Measurements from ENCODE around the gene MGLL.
A peak's percentile ranks its signal among the peaks of the same experiment; 100 is the strongest.

Gene MGLL

DNA sequence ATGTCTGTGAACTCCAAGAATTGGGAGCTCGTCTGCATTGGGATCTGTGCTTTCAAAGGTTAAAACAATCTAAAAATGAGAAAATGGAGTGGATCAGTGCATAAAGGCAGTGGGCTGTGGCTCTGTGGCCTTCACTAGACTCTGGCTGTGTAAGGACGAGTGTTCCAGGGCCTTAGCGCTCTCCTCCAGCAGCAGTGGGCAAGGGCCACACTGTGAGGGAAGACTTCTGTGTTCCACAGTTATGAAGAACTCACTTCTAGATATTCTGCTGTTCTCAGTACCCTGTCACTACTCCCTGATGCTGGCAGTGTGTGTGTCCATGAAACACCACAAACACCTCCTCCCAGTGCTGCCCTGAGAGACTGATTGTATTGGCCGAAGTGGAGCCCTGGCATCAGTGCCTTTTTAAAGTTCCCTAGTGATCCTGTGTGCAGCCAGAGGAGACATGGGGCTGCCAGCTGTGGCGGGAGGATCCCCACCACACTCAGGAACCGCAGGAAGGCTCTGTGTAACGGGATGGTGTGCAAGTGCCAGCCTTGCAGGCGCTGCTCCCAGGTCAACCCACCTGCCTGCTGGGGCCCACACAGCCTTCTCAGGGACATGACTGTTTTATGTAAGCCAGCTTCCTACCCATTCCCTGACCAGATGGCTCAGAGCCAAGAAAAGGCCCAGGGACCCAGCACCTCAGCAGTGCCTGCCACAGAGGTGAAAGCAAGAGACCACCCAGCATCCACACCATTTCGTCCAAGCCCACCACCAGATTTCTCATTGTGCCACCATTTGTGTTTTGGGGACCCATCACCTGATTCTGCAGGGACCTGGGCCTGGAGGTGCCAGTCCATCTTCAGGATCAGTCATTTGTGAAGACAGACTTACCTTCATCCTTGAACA lies 109.2 kb downstream of the MGLL start:
- peaks cover 54% of the 10 kb centered on the region for H3K4me1 ChIP-seq (ENCODE audit: control insufficient read depth, insufficient read depth, low read length)
- H3K9ac ChIP-seq (ENCODE audit: low read length in 2 of 2) = no peak overlapping the region
- no peaks in the 10 kb centered on the region for H3K9me3 ChIP-seq (ENCODE audit: control insufficient read depth in 2 of 2, low read length in 2 of 2)

DNA sequence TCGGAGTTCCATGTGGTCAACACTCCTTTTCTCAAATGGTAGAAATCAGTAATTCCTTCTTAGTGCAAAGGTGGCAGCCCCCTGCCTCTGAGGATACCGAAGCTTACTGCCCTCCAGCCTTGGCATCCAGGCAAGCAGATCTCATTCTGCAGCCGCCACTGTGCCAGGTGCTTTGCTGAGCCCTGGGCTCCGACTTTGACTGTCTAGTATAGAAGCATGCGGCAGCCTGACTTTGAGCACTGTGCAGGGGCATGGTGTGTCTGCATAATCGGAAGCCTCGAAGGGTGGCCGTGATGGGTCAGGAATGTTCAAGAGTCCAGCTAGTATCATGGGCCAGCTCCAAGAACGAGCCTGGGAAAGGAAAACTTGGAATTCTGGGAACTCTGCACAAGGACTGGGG lies 109.9 kb downstream of the MGLL start:
- Histone ChIP-seq H3K36me3 (ENCODE audit: control insufficient read depth in 2 of 2, insufficient read depth in 2 of 2, low read length in 2 of 2) (peaks cover 0 to 7% of the 10 kb centered on the region in 2 donors), H3K27me3 (ENCODE audit: control insufficient read depth in 1 of 2, insufficient read depth in 2 of 2, low read length in 2 of 2) (no peaks in the 10 kb centered on the region), H3K9me3 (ENCODE audit: control insufficient read depth in 2 of 2, low read length in 2 of 2) (no peaks in the 10 kb centered on the region), H3K27ac (ENCODE audit: low read length) (no peak overlapping the region), H3K9ac (ENCODE audit: low read length in 2 of 2) (no peak overlapping the region), H3K4me1 (ENCODE audit: control insufficient read depth, insufficient read depth, low read length) (peaks cover 57% of the 10 kb centered on the region), H3K4me3 (ENCODE audit: low read length in 2 of 2) (no peak overlapping the region)

More for the DNA sequence above, 109.2 kb downstream of the MGLL start:
- Histone ChIP-seq H3K4me3 (ENCODE audit: low read length in 2 of 2) (no peak overlapping the region), H3K36me3 (ENCODE audit: control insufficient read depth in 2 of 2, insufficient read depth in 2 of 2, low read length in 2 of 2) (peaks cover 0 to 7% of the 10 kb centered on the region in 2 donors), H3K27ac (ENCODE audit: low read length) (peak overlapping the region; percentile 18), H3K27me3 (ENCODE audit: control insufficient read depth in 1 of 2, insufficient read depth in 2 of 2, low read length in 2 of 2) (no peaks in the 10 kb centered on the region)

DNA sequence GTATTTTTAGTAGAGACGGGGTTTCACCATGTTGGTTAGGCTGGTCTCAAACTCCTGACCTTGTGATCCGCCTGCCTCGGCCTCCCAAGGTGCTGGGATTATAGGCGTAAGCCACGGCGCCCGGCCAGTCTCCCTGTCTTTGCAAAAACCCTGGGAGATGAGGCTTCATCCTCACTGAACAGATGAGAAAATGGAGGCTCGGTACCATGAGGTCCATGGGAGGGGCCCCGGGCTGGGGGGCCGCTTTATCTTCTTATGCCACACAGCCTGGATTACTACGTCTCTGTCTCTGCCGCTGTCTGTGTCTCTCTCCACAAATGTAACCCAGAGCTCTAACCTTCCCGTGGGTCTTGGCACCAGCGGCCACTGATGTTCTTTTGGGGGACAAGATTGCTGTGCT lies 110.4 kb downstream of the MGLL start:
- H3K9ac ChIP-seq (ENCODE audit: low read length in 2 of 2) = no peak overlapping the region
- H3K27ac ChIP-seq (ENCODE audit: low read length) = no peak overlapping the region
- peaks cover 0 to 4% of the 10 kb centered on the region in 2 donors for H3K36me3 ChIP-seq (ENCODE audit: control insufficient read depth in 2 of 2, insufficient read depth in 2 of 2, low read length in 2 of 2)
- H3K4me3 ChIP-seq (ENCODE audit: low read length in 2 of 2) = no peak overlapping the region
- H3K4me1 ChIP-seq (ENCODE audit: control insufficient read depth, insufficient read depth, low read length) = peaks cover 58% of the 10 kb centered on the region
- no peaks in the 10 kb centered on the region for H3K9me3 ChIP-seq (ENCODE audit: control insufficient read depth in 2 of 2, low read length in 2 of 2)
- H3K27me3 ChIP-seq (ENCODE audit: control insufficient read depth in 1 of 2, insufficient read depth in 2 of 2, low read length in 2 of 2) = no peaks in the 10 kb centered on the region

DNA sequence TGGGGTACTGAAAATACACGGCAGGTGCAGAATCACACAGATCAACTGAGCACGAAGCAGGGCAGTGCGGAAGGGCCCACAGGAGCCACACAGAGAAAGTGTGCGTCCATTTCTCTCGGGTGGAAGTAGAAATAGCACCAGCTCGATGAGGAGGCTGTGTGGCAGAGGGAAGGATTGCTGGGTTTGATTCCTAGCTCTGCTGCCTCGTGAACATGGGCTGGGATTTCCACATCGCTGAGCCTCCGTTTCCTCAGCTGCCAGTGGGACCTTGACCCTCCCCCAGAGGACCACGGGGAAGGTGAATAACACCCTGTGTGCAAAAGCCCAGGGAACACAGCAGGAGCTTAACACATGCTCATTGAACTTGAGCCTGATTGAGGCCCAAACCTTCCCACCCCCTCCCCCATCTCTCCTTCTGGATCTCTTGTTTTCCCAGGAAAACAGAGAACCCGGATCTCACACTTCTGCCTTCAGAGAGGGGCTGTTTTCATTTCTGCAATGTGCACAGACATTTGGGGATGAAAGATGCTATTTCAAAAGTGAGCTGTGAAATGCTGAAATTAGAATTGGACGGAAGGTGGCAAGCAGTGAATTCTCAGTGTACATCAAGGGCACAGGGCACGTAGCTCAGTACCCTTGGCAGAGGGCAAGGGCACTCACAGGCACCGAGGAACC lies 111.2 kb downstream of the MGLL start:
- H3K36me3 ChIP-seq (ENCODE audit: control insufficient read depth in 2 of 2, insufficient read depth in 2 of 2, low read length in 2 of 2) = peaks cover 0 to 2% of the 10 kb centered on the region in 2 donors
- H3K9me3 ChIP-seq (ENCODE audit: control insufficient read depth in 2 of 2, low read length in 2 of 2) = no peaks in the 10 kb centered on the region
- peak overlapping the region; percentile 75 for H3K27ac ChIP-seq (ENCODE audit: low read length)
- no peaks in the 10 kb centered on the region for H3K27me3 ChIP-seq (ENCODE audit: control insufficient read depth in 1 of 2, insufficient read depth in 2 of 2, low read length in 2 of 2)
- no peak overlapping the region for H3K9ac ChIP-seq (ENCODE audit: low read length in 2 of 2)
- peaks cover 61% of the 10 kb centered on the region for H3K4me1 ChIP-seq (ENCODE audit: control insufficient read depth, insufficient read depth, low read length)
- peak overlapping the region in 1 of 2 donors; percentile 44 for H3K4me3 ChIP-seq (ENCODE audit: low read length in 2 of 2)

DNA sequence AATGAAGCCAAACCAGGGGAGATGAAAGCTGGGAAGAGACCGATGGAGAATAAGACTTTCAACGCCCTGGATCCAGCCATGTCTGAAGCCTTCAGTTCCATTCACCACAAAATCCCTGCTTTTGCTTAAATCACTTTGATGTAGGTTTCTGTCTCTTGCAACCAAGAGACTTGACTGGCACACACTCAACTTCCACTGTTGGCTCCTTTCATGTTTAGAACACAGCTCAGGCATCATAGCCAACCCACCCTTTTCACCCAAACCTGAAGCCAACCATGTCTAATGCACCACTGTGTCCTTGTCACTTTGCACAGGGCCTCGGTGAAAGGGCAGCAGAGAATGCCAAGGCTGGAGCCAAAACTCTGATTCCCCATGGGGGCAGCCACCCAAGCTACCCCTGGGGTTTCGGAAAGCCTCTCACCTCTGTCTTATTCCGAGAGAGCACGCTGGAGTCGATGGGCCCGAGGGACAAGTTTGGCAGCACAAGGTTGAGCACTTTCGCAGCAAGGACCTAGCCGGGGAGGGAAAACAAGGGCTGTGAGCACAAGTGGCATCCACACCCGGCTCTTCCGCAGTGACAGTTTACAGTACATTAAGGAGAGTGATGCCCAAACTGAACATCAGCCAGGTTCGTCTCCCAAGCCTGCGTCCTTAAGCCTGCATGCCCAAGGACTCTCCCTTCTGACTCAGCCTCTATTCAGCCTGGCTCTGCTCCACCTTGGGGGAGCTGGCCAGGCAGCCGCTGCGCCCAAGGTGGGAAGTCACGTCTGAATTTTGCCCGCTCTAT lies 112.0 kb downstream of the MGLL start:
- Histone ChIP-seq H3K4me1 (ENCODE audit: control insufficient read depth, insufficient read depth, low read length) (peaks cover 64% of the 10 kb centered on the region), H3K9me3 (ENCODE audit: control insufficient read depth in 2 of 2, low read length in 2 of 2) (no peaks in the 10 kb centered on the region), H3K4me3 (ENCODE audit: low read length in 2 of 2) (peak overlapping the region in 1 of 2 donors; percentile 44), H3K9ac (ENCODE audit: low read length in 2 of 2) (no peak overlapping the region), H3K36me3 (ENCODE audit: control insufficient read depth in 2 of 2, insufficient read depth in 2 of 2, low read length in 2 of 2) (peaks cover 2 to 4% of the 10 kb centered on the region in 2 donors), H3K27ac (ENCODE audit: low read length) (peak overlapping the region; percentile 75), H3K27me3 (ENCODE audit: control insufficient read depth in 1 of 2, insufficient read depth in 2 of 2, low read length in 2 of 2) (no peaks in the 10 kb centered on the region)

DNA sequence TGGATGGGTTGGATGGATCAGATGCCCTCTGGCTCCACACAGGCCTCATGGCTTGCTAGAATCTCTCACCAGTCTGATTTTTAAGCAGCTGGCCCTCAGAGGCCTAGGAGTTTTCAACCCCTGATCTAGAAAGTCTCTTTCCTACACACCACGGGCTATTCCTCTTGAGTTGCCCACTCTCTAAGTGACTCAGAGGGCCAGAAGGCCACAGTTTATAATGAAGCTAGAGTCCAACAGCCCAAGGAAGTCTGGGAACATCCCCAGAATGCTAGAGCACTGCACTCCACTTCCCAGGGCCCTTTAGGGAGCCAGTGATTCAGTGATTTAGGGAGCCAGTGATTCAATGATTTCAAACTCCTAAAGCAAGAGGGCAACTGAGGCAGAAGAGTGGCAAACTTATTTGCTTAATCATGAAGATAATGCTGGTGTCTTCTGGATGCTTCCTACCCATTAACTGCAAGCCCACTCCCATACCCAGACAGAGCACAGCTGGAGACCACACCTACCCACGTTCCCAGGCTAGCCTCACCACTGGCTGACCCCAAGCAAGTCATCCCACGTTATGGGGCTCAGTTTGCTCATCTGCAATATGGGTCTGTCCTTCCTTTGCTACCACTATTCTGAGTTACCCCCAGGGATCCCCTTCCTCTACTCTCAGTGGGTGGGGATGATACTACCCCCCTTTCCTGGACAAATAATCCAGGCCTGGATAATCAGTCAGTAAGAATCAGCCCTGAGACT lies 112.8 kb downstream of the MGLL start:
- Histone ChIP-seq H3K4me1 (ENCODE audit: control insufficient read depth, insufficient read depth, low read length) (peaks cover 61% of the 10 kb centered on the region), H3K9me3 (ENCODE audit: control insufficient read depth in 2 of 2, low read length in 2 of 2) (no peaks in the 10 kb centered on the region), H3K9ac (ENCODE audit: low read length in 2 of 2) (peak overlapping the region in 1 of 2 donors; percentile 36), H3K27me3 (ENCODE audit: control insufficient read depth in 1 of 2, insufficient read depth in 2 of 2, low read length in 2 of 2) (no peaks in the 10 kb centered on the region), H3K4me3 (ENCODE audit: low read length in 2 of 2) (no peak overlapping the region), H3K27ac (ENCODE audit: low read length) (peak overlapping the region; percentile 75), H3K36me3 (ENCODE audit: control insufficient read depth in 2 of 2, insufficient read depth in 2 of 2, low read length in 2 of 2) (peaks cover 0 to 4% of the 10 kb centered on the region in 2 donors)

DNA sequence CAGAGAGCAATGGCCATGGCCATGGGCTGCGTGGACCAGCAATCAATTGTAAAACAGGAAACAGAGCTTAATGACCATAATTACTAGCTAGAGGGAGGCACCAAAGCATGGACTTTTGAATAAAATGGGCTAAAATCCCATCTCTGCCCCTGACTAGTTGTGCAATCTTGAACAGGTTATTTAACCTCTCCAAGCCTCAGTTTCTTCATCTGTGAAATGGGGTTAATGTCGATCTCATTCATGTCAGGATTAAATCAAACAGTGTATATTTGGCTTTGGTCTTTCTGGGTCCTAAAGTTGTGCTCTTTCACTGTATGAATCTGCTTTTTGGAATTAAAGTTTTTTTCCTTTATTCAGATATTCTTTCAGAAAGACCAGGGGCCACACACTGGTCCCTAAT lies 113.5 kb downstream of the MGLL start:
- no peak overlapping the region for H3K4me3 ChIP-seq (ENCODE audit: low read length in 2 of 2)
- H3K4me1 ChIP-seq (ENCODE audit: control insufficient read depth, insufficient read depth, low read length) = peaks cover 61% of the 10 kb centered on the region
- H3K9ac ChIP-seq (ENCODE audit: low read length in 2 of 2) = no peak overlapping the region
- H3K27ac ChIP-seq (ENCODE audit: low read length) = peak overlapping the region; percentile 75
- no peaks in the 10 kb centered on the region for H3K27me3 ChIP-seq (ENCODE audit: control insufficient read depth in 1 of 2, insufficient read depth in 2 of 2, low read length in 2 of 2)
- peaks cover 0 to 4% of the 10 kb centered on the region in 2 donors for H3K36me3 ChIP-seq (ENCODE audit: control insufficient read depth in 2 of 2, insufficient read depth in 2 of 2, low read length in 2 of 2)
- no peaks in the 10 kb centered on the region for H3K9me3 ChIP-seq (ENCODE audit: control insufficient read depth in 2 of 2, low read length in 2 of 2)

DNA sequence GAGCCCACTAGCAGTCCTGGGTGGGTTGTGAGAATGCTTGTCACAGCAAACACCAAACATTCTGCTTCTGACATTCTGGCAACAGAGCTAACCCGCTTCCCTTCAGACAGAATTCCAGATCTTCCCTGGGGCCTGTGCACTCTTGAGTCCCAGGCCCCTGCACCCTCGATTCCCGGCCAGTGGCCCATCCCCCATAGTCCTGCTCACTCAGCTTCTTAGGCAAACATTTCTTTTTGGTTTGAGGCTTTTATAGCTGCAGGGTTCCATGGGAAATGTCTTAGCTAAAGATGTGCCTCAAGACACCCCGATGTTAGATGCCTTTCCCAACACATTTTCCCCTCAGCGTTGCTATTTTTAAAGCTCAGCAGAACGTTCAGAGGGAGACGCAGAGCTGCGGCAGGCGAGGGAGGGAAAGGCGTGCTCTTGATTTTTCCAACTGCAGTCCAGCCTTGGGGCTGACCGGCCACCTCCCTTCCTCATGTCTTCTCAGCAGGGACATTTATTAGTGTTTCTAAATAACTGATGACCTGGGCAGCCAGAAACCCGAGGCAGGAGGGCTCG lies 114.4 kb downstream of the MGLL start:
- no peaks in the 10 kb centered on the region for H3K27me3 ChIP-seq (ENCODE audit: control insufficient read depth in 1 of 2, insufficient read depth in 2 of 2, low read length in 2 of 2)
- peak overlapping the region in 1 of 2 donors; percentile 44 for H3K4me3 ChIP-seq (ENCODE audit: low read length in 2 of 2)
- H3K9me3 ChIP-seq (ENCODE audit: control insufficient read depth in 2 of 2, low read length in 2 of 2) = no peaks in the 10 kb centered on the region
- peaks cover 60% of the 10 kb centered on the region for H3K4me1 ChIP-seq (ENCODE audit: control insufficient read depth, insufficient read depth, low read length)
- H3K27ac ChIP-seq (ENCODE audit: low read length) = peak overlapping the region; percentile 75
- H3K9ac ChIP-seq (ENCODE audit: low read length in 2 of 2) = peak overlapping the region; percentile 29 to 39
- H3K36me3 ChIP-seq (ENCODE audit: control insufficient read depth in 2 of 2, insufficient read depth in 2 of 2, low read length in 2 of 2) = peaks cover 0 to 4% of the 10 kb centered on the region in 2 donors

DNA sequence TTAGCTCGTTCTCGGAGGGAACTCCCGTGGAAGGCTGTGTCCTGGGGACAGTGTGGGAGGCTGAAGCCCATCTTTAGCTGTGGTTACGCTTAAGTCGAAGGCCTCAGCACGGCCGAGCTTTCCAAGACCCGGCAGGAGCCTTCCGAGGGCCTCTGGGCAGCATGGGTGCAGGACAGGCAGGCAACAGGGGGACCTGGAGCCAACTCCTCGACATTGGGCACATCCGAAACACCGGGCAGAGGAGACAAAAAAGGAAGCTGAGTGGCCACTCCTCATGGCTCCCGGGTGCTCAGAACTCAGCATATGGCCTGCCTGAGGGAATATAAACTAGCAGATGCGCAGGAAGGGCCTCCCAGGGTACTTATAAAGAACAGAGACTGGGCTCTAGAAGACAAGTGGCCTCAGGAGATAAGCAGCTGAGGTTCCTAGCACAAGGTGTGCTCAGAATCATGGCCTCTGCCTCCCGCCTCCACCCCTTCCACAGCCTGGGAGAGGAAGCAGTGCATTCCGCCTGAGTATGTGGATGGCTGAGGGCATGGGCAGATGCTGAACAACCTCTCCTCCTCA lies 115.4 kb downstream of the MGLL start:
- no peak overlapping the region for H3K9ac ChIP-seq (ENCODE audit: low read length in 2 of 2)
- no peaks in the 10 kb centered on the region for H3K9me3 ChIP-seq (ENCODE audit: control insufficient read depth in 2 of 2, low read length in 2 of 2)

More for the DNA sequence above, 115.4 kb downstream of the MGLL start:
- Histone ChIP-seq H3K27ac (ENCODE audit: low read length) (peak overlapping the region; percentile 75), H3K4me1 (ENCODE audit: control insufficient read depth, insufficient read depth, low read length) (peaks cover 59% of the 10 kb centered on the region), H3K4me3 (ENCODE audit: low read length in 2 of 2) (no peak overlapping the region), H3K27me3 (ENCODE audit: control insufficient read depth in 1 of 2, insufficient read depth in 2 of 2, low read length in 2 of 2) (no peaks in the 10 kb centered on the region), H3K36me3 (ENCODE audit: control insufficient read depth in 2 of 2, insufficient read depth in 2 of 2, low read length in 2 of 2) (peaks cover 0 to 4% of the 10 kb centered on the region in 2 donors)

Measured in stomach smooth muscle (tissue), 2 donors.